GM19467 (cell line): ENCODE data around the gene CNDP1.
"Not testable (repeated sequence)": the region's sequence is repeated elsewhere in the genome, so short reads cannot be mapped to it uniquely, and the experiment has no call there.

Experiments used
- ATAC-seq: cut with Tn5 transposase; IDR thresholded peaks from one replicate; pipeline ENCODE4 v1.9.1; 2021; ENCODE audit warnings: mild to moderate bottlenecking, moderate library complexity; ENCODE audit not compliant: unreplicated experiment

The CNDP1 gene

DNA sequence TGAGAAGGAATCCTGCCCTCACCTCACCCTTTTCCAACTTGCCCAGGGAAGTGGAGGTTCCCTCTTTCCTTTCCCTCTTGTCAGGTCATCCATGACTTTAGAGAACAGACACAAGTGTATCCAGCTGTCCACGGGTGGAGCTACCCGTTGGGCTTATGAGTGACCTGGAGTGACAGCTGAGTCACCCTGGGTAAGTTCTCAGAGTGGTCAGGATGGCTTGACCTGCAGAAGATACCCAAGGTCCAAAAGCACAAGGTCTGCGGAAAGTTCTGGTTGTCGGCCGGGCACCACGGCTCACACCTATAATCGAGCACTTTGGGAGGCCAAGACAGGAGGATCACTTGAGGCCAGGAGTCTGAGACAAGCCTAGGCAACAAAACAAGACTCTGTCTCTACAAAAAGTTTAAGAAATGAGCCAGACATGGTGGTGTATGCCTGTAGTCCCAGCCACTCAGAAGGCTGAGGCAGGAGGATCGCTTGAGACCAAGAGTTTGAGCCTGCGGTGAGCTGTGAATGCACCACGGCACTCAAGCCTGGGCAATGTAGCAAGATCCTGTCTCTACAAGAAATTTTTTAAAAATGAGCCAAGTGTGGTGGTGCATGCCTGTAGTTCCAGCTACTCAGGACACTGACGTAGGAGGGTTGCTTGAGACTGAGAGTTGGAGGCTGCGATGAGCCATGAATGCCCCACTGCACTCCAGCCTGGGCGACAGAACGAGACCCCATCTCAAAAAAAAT, 14.0 kb upstream of the CNDP1 start:
- no peak for ATAC-seq

GRCh38 chr18:74521068-74521725, 13.1 kb upstream of the CNDP1 start:
- no peak for ATAC-seq

DNA sequence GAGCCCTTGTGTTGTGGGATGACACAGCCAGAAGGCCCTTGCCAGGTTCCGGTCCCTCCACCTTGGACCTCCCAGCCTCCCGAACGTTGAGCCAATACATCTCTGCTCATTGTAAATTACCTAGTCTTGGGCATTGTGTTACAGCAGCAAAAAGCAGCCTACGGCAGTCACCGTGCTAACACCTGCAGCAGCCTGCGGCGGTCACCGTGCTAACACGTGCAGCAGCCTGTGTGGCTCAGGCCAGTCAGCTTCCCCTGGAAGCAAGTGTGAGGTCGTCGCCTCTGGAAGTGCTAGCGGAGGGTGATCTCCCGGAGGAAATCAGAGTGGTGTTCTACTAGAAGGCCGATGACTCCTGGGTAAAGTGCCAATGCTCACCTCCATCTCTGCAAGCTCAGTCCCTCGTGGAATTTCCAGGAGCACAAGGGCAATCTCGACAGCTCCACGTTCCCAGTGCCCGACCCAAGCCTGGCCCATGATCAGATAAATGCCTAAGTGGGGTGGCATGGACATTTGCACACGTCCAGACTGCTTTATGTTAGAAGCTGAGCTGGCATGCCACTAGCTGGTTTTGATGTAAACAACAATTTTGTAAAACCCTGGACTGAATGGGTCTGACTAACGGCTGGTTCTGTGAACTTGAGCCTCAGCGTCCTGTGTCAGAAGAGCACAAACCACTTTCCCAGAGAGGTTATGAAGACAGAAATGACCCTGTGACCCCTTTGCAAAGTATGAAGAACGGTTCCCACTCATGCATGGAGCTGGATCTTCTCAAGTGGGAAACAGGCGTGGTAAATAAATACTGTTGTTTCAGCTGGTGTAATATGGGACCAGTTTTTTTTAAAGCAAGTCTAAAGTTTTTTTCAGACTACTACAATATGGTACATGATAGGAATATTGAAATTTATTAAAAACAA, 11.4 kb upstream of the CNDP1 start:
- no peak for ATAC-seq

GRCh38 chr18:74524097-74524496, 10.2 kb upstream of the CNDP1 start:
- ATAC-seq = no peak

DNA sequence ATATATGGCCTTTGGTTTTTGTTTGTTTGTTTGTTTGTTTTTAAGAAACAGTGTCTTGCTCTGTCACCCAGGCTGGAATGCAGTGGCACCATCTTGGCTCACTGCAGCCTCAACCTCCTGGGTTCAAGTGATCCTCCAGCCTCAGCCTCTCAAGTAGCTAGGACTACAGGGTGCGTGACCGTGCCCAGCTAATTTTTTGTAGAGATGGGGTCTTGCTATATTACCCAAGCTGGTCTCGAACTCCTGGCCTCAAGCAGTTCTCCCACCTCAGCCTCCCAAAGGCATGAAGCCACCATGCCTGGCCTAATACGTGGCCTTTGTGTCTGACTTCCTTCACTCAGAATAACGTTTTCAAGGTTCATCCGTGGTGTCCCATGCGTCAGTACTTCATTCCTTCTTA, 9.4 kb upstream of the CNDP1 start:
- not testable (repeated sequence) for ATAC-seq

DNA sequence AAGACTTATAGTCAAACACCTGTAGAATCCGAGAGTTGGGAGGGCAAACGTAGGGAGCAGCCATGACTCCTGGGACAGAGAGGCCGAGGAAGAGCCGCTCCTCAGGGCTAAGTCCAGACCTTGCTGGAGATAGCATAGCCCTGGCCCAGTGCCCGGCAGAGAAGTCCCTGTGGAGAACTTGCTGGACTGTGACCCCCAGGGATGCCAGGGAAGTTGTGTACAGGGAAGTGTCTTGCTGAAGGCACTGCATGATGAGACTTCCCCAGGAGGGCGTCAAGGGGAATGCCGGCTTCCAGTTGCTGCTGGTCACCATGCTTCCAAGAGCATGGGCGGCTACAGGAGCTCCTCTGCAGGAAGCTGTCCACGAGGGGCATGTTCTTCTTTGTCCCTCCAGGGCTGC, 8.6 kb upstream of the CNDP1 start:
- no peak for ATAC-seq

- ATAC-seq = no peak
Observed at GRCh38 chr18:74526488-74526887, 7.8 kb upstream of the CNDP1 start.

- peak; percentile 64 for ATAC-seq
Observed at GRCh38 chr18:74528478-74528877, 5.8 kb upstream of the CNDP1 start.

DNA sequence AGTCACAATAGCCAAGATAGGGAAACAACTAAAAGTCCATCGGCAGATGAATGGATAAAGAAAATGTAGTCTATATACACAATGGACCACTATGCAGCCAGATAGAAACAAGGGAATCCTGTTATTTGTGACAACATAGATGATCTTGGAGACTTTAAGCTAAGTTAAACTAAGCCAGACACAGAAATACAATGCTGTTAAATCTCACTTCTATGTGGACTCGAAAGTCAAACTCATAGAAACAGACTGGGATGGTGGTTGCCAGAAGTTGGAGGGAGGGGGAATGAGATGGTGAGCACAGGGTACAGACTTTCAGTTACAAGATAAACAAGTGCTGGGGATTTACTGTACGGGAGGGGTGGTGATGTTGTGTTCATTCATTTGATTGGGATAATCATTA, 5.4 kb upstream of the CNDP1 start:
- no peak for ATAC-seq

GRCh38 chr18:74529378-74529777, 4.9 kb upstream of the CNDP1 start:
- no peak for ATAC-seq

- ATAC-seq = no peak
Observed at GRCh38 chr18:74529811-74530583, 4.3 kb upstream of the CNDP1 start.

DNA sequence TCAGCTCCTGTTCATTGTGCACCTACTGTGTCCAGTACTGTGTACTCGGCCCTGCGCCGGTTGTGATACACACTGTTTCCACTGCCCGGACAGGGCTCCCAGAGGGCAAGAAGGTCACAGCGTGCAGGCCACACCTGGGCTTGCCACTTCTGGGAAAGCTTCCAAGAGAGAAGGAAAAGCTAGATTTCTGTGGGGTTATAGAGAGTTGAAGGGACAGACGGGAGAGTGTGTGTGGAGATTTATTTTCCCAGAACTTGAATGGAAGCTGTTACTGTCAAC, 3.8 kb upstream of the CNDP1 start:
- no peak for ATAC-seq

DNA sequence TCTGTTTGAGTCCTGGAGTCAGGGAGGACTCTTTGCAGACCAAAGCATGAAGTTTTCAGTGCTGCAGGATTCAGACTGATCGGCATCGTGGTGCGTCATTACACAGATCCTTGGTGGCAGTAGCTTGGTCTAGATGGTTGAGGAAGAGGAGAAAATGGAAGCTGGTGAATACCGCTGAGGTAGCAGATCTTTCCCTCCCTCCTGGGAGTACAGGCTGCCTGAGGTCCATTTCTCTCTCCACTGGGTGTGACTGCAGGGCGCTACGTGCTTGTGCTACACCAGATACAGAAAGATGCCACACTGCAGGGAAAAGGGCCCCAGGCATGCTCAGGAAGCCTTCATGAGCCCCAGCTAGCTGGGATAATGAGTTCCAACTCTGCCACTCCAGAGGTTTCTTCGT, 3.3 kb upstream of the CNDP1 start:
- ATAC-seq = no peak

DNA sequence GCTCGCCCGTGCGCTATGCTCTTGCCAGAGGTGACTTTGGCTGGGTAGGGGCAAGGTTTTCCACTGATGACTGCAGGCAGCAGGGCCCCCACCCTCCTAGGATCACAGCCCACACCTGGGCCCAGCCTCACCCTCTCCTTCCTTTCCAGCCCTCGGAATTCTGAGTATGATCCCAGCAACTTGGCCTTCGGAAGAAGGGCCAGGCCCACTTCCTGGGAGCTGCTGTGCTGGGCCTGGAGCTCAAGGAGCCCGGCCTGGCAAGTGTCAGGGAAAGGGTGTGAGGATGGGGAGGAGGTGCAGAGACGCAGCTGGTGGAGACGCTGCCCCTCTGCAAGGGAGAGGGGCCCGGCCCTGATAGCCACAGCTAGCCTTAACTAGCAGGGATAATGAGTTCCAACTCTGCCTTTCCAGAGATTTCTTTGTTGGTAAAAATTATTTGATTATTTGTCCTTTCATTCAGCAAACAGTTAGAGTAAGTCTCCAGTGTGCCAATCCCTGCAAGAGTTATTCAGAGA, 1.7 kb upstream of the CNDP1 start:
- ATAC-seq = no peak

- ATAC-seq = no peak
Observed at GRCh38 chr18:74533666-74534065, 634 bp upstream of the CNDP1 start.

DNA sequence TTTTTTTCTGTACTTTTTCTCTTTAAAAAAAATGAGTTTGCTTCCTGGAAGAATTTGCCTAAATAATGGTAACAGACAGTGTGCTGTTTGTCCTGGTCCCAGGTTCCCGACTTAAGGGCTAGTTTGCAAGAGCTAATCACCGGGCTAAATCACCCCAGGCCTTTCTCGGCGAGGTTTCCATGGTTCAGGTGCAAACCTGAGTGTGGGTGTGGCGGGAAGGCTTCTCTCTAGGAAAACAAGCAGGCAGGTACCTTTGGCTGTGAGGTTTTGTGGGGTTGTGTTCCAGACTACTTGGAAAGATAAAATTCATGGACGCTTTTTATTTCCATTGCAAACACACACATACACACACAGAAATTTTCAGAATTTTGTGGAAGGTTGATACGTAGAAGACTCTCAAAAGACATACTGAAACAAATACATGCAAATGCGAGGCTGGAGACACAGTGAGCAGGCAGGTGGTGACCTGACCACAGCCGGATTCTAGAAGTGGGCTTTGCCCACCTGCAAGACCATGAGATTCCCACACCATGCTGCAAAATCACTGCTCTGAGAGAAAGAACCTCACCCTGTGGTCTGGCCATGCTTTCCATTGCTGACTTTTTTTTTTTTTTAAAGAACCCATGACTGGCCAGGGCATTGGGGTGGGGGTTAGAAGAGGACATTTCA, 815 bp downstream of the CNDP1 start:
- ATAC-seq = peak; percentile 75

- ATAC-seq = no peak
Observed at GRCh38 chr18:74539289-74539688, 5.0 kb downstream of the CNDP1 start.

DNA sequence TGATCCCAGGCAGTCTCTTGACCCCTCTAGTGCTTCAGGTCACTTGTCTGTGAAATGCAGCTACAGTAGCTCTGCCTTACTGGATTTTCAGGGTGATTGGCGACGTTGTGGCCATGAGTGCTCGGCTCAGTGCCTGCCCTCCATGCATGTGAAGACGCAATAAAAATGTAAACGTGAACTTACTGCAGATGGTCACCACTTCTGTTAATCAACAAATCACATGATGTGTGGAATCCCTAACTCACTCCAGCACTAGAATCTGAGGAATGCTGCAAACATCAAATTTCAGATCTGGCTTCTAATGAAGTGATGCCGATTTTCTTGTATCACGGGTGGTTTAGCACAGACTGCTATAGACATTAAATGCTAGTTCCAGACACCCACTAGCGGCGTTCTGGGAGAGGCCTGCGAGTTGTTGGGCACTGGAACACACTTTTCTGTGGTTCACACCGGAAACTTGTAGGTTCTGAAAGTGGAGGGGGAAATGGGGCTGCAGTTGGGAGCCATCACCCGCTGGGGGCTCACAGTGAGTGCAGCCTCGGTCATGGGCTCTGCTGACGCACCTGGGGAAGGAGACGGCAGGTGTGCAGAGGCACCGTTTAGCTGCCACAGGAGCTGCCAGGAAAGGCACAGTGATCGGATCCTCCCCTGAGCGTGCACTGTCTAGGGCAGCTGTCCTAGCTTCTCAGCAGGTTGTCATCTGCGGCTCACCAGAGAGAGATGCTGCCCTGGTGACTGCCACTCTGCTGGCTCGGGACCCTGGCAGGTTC, 6.5 kb downstream of the CNDP1 start:
- ATAC-seq = no peak

- no peak for ATAC-seq
Observed at GRCh38 chr18:74541703-74542555, 7.6 kb downstream of the CNDP1 start.
